ENCODE measurements around the gene CUEDC1. TPM values are rescaled to one million over a fixed set of nuclear protein-coding genes. Genes with fewer than 3 reads are reported as not detected.

CUEDC1 gene
- total and polyA plus RNA-seq, 2 of the 13 experiments (the other 11 are each of a cell fraction or from before 2014, with no cell fraction given): 7.4 to 12.9 TPM

DNA sequence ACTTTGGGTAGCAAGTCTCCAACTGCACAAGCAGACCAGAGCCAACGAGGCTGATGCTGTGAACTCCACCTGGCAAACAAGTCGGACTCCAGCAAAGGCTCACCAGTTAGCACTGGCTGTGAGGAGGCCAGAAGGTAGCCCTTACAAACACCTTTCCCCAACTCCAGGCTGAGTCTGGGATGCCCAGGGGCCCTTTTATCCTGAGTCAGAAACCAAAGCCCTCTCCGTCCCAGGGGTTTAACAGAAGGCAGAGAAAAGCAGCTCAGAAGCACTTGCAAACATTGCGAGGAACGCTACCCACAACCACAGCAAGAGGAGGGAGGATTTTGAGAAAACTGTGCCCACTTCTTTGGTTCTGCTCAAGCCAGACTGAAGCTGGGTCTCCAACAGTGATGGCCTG, 25.0 kb downstream of the CUEDC1 start (continued):
- TF ChIP-seq, protein P1, sequence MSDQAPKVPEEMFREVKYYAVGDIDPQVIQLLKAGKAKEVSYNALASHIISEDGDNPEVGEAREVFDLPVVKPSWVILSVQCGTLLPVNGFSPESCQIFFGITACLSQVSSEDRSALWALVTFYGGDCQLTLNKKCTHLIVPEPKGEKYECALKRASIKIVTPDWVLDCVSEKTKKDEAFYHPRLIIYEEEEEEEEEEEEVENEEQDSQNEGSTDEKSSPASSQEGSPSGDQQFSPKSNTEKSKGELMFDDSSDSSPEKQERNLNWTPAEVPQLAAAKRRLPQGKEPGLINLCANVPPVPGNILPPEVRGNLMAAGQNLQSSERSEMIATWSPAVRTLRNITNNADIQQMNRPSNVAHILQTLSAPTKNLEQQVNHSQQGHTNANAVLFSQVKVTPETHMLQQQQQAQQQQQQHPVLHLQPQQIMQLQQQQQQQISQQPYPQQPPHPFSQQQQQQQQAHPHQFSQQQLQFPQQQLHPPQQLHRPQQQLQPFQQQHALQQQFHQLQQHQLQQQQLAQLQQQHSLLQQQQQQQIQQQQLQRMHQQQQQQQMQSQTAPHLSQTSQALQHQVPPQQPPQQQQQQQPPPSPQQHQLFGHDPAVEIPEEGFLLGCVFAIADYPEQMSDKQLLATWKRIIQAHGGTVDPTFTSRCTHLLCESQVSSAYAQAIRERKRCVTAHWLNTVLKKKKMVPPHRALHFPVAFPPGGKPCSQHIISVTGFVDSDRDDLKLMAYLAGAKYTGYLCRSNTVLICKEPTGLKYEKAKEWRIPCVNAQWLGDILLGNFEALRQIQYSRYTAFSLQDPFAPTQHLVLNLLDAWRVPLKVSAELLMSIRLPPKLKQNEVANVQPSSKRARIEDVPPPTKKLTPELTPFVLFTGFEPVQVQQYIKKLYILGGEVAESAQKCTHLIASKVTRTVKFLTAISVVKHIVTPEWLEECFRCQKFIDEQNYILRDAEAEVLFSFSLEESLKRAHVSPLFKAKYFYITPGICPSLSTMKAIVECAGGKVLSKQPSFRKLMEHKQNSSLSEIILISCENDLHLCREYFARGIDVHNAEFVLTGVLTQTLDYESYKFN (CRISPR knock-in tag; conservative IDR thresholded peaks at IDR 0.05): no peak
- TF ChIP-seq EHMT2 (IDR thresholded peaks at IDR 0.05; ENCODE audit: borderline replicate concordance, low read depth, low read length): no peak

DNA sequence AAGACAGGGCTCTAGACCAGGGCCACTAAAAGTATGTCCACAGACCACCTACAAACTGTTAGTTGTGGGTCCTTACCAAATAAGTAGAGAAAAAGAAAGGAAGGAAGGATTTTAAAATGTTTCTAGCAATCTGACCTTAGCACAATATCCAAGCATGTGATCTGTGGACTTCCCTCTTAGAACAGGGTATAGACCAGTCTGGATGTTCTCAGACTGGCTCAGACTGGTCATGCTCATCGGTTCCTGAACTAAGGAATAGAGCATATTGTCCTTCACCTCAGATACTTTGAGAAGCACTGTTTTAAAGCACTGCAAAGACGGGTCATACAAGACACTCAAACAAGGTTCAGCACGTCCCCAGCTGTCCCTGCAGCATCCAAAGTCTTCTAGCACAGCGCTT, 25.8 kb downstream of the CUEDC1 start:
- Histone ChIP-seq H3K4me2 (ENCODE audit: low read depth, low read length) (no peak overlapping the region), H3K9ac (ENCODE audit: insufficient read depth, low read depth, low read length) (no peak overlapping the region), H3K4me3 (replicated peaks in 1 of 3; ENCODE audit: insufficient read depth in 1 of 3, low read depth in 2 of 3, low read length in 3 of 3) (no peak overlapping the region), H4K20me1 (ENCODE audit: insufficient read depth, low read length) (no peaks in the 10 kb centered on the region), H2AFZ (ENCODE audit: low read length) (no peak overlapping the region), H3K9me3 (ENCODE audit: low read length) (no peaks in the 10 kb centered on the region), H3K4me1 (ENCODE audit: insufficient read depth, low read length) (peaks cover 47% of the 10 kb centered on the region), H3K27ac (ENCODE audit: extremely low read length, insufficient read depth, low read length) (no peak overlapping the region), H3K27me3 (ENCODE audit: control insufficient read depth in 1 of 2, insufficient read depth in 2 of 2, low read length in 2 of 2) (no peaks in the 10 kb centered on the region), H3K36me3 (replicated peaks in 1 of 2; ENCODE audit: control insufficient read depth in 1 of 2, insufficient read depth in 2 of 2, low read length in 2 of 2) (no peaks in the 10 kb centered on the region), H3K79me2 (ENCODE audit: insufficient read depth, low read length) (peaks cover 3% of the 10 kb centered on the region)
- BruUV-seq (replicated peaks): no TSS peak
- ATAC-seq (no peak; the same call in 2 of the 3 replicates), FAIRE-seq (no peak), DNase-seq (ENCODE audit: low spot score) (no peak)
- in situ Hi-C loops (cut with HindIII; ENCODE audit: extremely low pct_ligation_motif_present, low pct_unique_long_range_greater_than_20kb): no loop called here
- ChIA-PET POLR2A (no interaction called here), CTCF (ENCODE audit: low intra/inter-chr PET ratio, low total read pairs) (no interaction called here)
- WGBS (ENCODE audit: low lambda C conversion rate): 67% methylated on average over 4 of the region's 4 CpGs
- intact Hi-C loops (cut with micrococcal nuclease; ENCODE audit: unreplicated experiment): no loop called here
- no peak for TF ChIP-seq EZH2 (conservative IDR thresholded peaks at IDR 0.05; ENCODE audit: low read depth, low read length)
- TF ChIP-seq, protein P2, sequence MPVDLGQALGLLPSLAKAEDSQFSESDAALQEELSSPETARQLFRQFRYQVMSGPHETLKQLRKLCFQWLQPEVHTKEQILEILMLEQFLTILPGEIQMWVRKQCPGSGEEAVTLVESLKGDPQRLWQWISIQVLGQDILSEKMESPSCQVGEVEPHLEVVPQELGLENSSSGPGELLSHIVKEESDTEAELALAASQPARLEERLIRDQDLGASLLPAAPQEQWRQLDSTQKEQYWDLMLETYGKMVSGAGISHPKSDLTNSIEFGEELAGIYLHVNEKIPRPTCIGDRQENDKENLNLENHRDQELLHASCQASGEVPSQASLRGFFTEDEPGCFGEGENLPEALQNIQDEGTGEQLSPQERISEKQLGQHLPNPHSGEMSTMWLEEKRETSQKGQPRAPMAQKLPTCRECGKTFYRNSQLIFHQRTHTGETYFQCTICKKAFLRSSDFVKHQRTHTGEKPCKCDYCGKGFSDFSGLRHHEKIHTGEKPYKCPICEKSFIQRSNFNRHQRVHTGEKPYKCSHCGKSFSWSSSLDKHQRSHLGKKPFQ (CRISPR knock-in tag; IDR thresholded peaks at IDR 0.05; ENCODE audit: insufficient replicate concordance): no peak
- no peak for TF ChIP-seq SIX4 (CRISPR knock-in tag; IDR thresholded peaks at IDR 0.05)
- no peak for TF ChIP-seq PAF1 (CRISPR knock-in tag; IDR thresholded peaks at IDR 0.05)
- no peak for TF ChIP-seq ZBTB34 (CRISPR knock-in tag; IDR thresholded peaks at IDR 0.05)
- no peak for TF ChIP-seq KAT7 (CRISPR knock-in tag; IDR thresholded peaks at IDR 0.05; ENCODE audit: borderline replicate concordance)
- TF ChIP-seq ZNF629 (CRISPR knock-in tag; conservative IDR thresholded peaks at IDR 0.05): no peak
- TF ChIP-seq JUNB (CRISPR knock-in tag; IDR thresholded peaks at IDR 0.05; ENCODE audit: borderline replicate concordance): no peak
- TF ChIP-seq YEATS4 (CRISPR knock-in tag; IDR thresholded peaks at IDR 0.05; ENCODE audit: borderline replicate concordance): no peak
- TF ChIP-seq ZNF274 (CRISPR knock-in tag; IDR thresholded peaks at IDR 0.05): no peak

Measured in HepG2 (cell line).